Progenitor cell of endocrine pancreas (in vitro differentiated cells): ENCODE data around the gene CFAP58. TPM values are rescaled to one million over a fixed set of nuclear protein-coding genes. Genes with fewer than 3 reads are reported as not detected.

Experiments
- DNase-seq: peaks from one replicate; pipeline ENCODE4 v3.0.0; 2021; ENCODE audit warnings: low spot score; ENCODE audit not compliant: unreplicated experiment
- H3K27ac Mint-ChIP-seq: 2 replicates; pipeline ENCODE4 v1.8.0; 2021; ENCODE audit warnings: mild to moderate bottlenecking, moderate library complexity, mixed read lengths
- H3K27me3 Mint-ChIP-seq: 2 replicates; pipeline ENCODE4 v1.8.0; 2021; ENCODE audit warnings: mixed read lengths
- H3K36me3 Mint-ChIP-seq: 2 replicates; pipeline ENCODE4 v1.8.0; 2022; ENCODE audit warnings: mixed read lengths; ENCODE audit not compliant: insufficient read depth
- H3K4me1 Mint-ChIP-seq: 2 replicates; pipeline ENCODE4 v1.8.0; 2021; ENCODE audit warnings: low read depth, mixed read lengths
- H3K4me3 Mint-ChIP-seq: 2 replicates; pipeline ENCODE4 v1.8.0; 2021; ENCODE audit warnings: low read depth, mild to moderate bottlenecking, moderate library complexity, mixed read lengths
- H3K9me3 Mint-ChIP-seq: 2 replicates; pipeline ENCODE4 v1.8.0; 2021; ENCODE audit warnings: low read depth, mixed read lengths
- CTCF ChIP-seq: fragments of 200-600 bp; sonication (generic); IDR thresholded peaks from one replicate; pipeline ENCODE4 v1.5.0; 2021; ENCODE audit warnings: antibody characterized with exemption, mild to moderate bottlenecking; ENCODE audit not compliant: unreplicated experiment
- total RNA-seq: library from RNA; stranded (reverse); gene quantifications from 2 replicates; pipeline ENCODE4 v1.2.1, GENCODE V29; 2021

CFAP58 gene
- total RNA-seq, 1 donor from 2014 or later: 0.24 TPM

- no peaks in the 10 kb centered on the region for H3K27me3 Mint-ChIP-seq
- peaks cover 7% of the 10 kb centered on the region for H3K4me1 Mint-ChIP-seq
- H3K4me3 Mint-ChIP-seq: no peak overlapping the region
- H3K36me3 Mint-ChIP-seq: peaks cover 1% of the 10 kb centered on the region
- no peak overlapping the region for H3K27ac Mint-ChIP-seq
- no peak for TF ChIP-seq CTCF
- DNase-seq: no peak
- no peaks in the 10 kb centered on the region for H3K9me3 Mint-ChIP-seq
Measured at GRCh38 chr10:104323085-104323484, 30.5 kb upstream of the CFAP58 start.

DNA sequence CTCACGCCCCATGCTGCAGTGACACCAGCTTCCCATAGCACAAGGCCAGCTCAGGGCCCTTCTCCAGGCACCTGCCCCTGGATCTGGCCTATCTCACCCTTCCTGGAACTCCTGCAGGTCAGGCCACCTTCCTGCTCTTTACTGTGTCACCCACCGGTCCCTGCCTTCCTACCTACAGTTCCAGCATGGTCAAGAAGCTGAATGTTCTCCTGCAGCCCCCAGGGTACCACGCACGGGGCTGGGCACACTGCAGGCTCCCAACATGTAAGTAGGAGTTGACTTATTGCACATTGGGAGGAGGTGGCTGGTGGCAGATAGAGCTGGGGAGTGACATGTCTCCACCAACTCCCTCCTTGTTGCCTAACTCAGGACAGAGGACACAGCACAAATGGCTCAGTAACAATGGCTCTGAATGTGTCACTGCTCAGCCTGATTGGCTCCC is 29.9 kb upstream of the CFAP58 start:
- no peak for TF ChIP-seq CTCF
- Mint-ChIP-seq H3K9me3 (no peaks in the 10 kb centered on the region), H3K4me1 (peaks cover 14% of the 10 kb centered on the region), H3K36me3 (peaks cover 1% of the 10 kb centered on the region), H3K27ac (no peak overlapping the region), H3K4me3 (no peak overlapping the region), H3K27me3 (no peaks in the 10 kb centered on the region)
- DNase-seq: no peak

DNA sequence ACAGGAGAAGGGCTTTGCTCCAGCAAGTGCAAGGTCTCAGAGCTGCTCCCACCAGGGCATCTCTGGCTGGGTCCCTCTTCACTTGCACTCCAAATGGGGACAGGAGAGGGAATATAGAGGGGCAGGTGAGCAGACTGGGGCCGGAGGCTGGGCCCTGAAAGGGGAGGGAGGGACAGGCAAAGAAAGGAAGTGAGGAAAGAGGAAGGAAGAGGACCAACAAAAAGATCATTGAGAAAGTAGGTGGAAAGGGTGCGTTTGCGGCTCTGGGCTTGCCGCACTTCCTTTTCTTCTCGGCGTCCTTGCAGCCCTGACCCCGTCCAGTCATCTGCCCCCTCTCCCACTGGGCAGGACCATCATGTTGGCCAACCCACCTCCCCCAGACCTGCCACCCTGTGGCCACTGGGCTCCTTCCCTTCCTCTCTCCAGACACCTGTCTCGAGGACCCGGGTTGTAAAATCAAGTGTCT is 29.4 kb upstream of the CFAP58 start:
- Mint-ChIP-seq H3K4me1 (peaks cover 18% of the 10 kb centered on the region), H3K27me3 (no peaks in the 10 kb centered on the region), H3K27ac (no peak overlapping the region), H3K9me3 (no peaks in the 10 kb centered on the region), H3K36me3 (peaks cover 1% of the 10 kb centered on the region), H3K4me3 (no peak overlapping the region)
- DNase-seq: no peak
- TF ChIP-seq CTCF: no peak

- TF ChIP-seq CTCF: no peak
- H3K36me3 Mint-ChIP-seq: peaks cover 1% of the 10 kb centered on the region
- H3K4me3 Mint-ChIP-seq: no peak overlapping the region
- H3K4me1 Mint-ChIP-seq: peaks cover 20% of the 10 kb centered on the region
- no peak for DNase-seq
- H3K27ac Mint-ChIP-seq: peak overlapping the region; percentile 25
- no peaks in the 10 kb centered on the region for H3K9me3 Mint-ChIP-seq
- H3K27me3 Mint-ChIP-seq: no peaks in the 10 kb centered on the region
Measured at GRCh38 chr10:104324931-104325330, 28.7 kb upstream of the CFAP58 start.

- no peak for TF ChIP-seq CTCF
- no peaks in the 10 kb centered on the region for H3K9me3 Mint-ChIP-seq
Measured at GRCh38 chr10:104325436-104326435, 27.9 kb upstream of the CFAP58 start.

More at GRCh38 chr10:104325436-104326435, 27.9 kb upstream of the CFAP58 start:
- peak overlapping the region; percentile 25 for H3K27ac Mint-ChIP-seq
- H3K4me3 Mint-ChIP-seq: no peak overlapping the region
- no peak for DNase-seq
- H3K27me3 Mint-ChIP-seq: no peaks in the 10 kb centered on the region
- H3K4me1 Mint-ChIP-seq: peaks cover 28% of the 10 kb centered on the region
- H3K36me3 Mint-ChIP-seq: peaks cover 1% of the 10 kb centered on the region
